CD14-positive monocyte (primary cell): Measurements from ENCODE around the gene HSPA14. TPM values are rescaled to one million over a fixed set of nuclear protein-coding genes. Genes with fewer than 3 reads are reported as not detected.
"Not testable (repeated sequence)": the region's sequence is repeated elsewhere in the genome, so short reads cannot be mapped to it uniquely, and the experiment has no call there.

Experiments
- DNase-seq, 3 donors: peaks; one replicate each; pipeline ENCODE4 v3.0.0-alpha.2; 2011 to 2022
- H2AFZ ChIP-seq: 2 replicates; pipeline ENCODE4 v1.6.0; 2012; ENCODE audit warnings: mild to moderate bottlenecking, low read depth, low read length, inconsistent platforms; ENCODE audit not compliant: insufficient read depth, poor library complexity, severe bottlenecking
- H3K27ac ChIP-seq, 2 donors: 1 replicate in 1 of 2; 2 replicates in 1 of 2; pipeline ENCODE4 v1.5.1; 2012 to 2013; ENCODE audit warnings: low read length in 2 of 2, control low read depth in 1 of 2, inconsistent platforms in 1 of 2, low read depth in 1 of 2, mild to moderate bottlenecking in 1 of 2
- H3K27me3 ChIP-seq, 2 donors: one replicate each; pipeline versions ENCODE4 v1.6.0 to v1.6.1; 2011 to 2013; ENCODE audit warnings: low read length in 2 of 2; ENCODE audit not compliant: control insufficient read depth in 2 of 2, insufficient read depth in 2 of 2
- H3K36me3 ChIP-seq, 2 donors: replicated peaks in 1 of 2; 1 replicate in 1 of 2; 2 replicates in 1 of 2; pipeline versions ENCODE4 v1.5.1 to v1.6.1; 2012 to 2013; ENCODE audit warnings: low read length in 2 of 2, control low read depth in 1 of 2, inconsistent platforms in 1 of 2, mild to moderate bottlenecking in 1 of 2; ENCODE audit not compliant: insufficient read depth in 2 of 2, control insufficient read depth in 1 of 2
- H3K4me1 ChIP-seq, 2 donors: 1 replicate in 1 of 2; 2 replicates in 1 of 2; pipeline versions ENCODE4 v1.5.1 to v1.6.1; 2012 to 2013; ENCODE audit warnings: low read length in 2 of 2, control low read depth in 1 of 2, inconsistent platforms in 1 of 2, mild to moderate bottlenecking in 1 of 2, moderate library complexity in 1 of 2; ENCODE audit not compliant: insufficient read depth in 2 of 2, control insufficient read depth in 1 of 2
- H3K4me2 ChIP-seq: replicated peaks from 2 replicates; pipeline ENCODE3; 2012; ENCODE audit warnings: low read length, moderate library complexity, mild to moderate bottlenecking; ENCODE audit not compliant: poor library complexity, severe bottlenecking; ENCODE audit errors: extremely low read depth
- H3K4me3 ChIP-seq, 3 experiments: fragments of 200-600 bp in 1 of 3; sonication (generic) in 1 of 3; replicated peaks in 1 of 3; 1 replicate in 2 of 3; 2 replicates in 1 of 3; pipeline ENCODE4 v1.5.1; 2011 to 2013; ENCODE audit warnings: low read length in 3 of 3, mild to moderate bottlenecking in 3 of 3, control low read depth in 2 of 3, low read depth in 2 of 3, inconsistent platforms in 1 of 3, moderate library complexity in 1 of 3
- H3K79me2 ChIP-seq: 2 replicates; pipeline ENCODE4 v1.6.0; 2012; ENCODE audit warnings: mild to moderate bottlenecking, control low read depth, inconsistent platforms, low read length, moderate library complexity; ENCODE audit not compliant: insufficient read depth
- H3K9ac ChIP-seq: 2 replicates; pipeline ENCODE4 v1.6.0; 2017; ENCODE audit warnings: low read length, mild to moderate bottlenecking; ENCODE audit not compliant: insufficient read depth, poor library complexity, severe bottlenecking
- H3K9me3 ChIP-seq, 2 donors: replicated peaks in 1 of 2; 1 replicate in 1 of 2; 2 replicates in 1 of 2; pipeline versions ENCODE4 v1.5.1 to v1.6.1; 2012 to 2013; ENCODE audit warnings: low read length in 2 of 2, control low read depth in 1 of 2; ENCODE audit not compliant: control insufficient read depth in 1 of 2, insufficient read depth in 1 of 2
- H4K20me1 ChIP-seq: 2 replicates; pipeline ENCODE4 v1.6.0; 2012; ENCODE audit warnings: mild to moderate bottlenecking, low read length, control low read depth, moderate library complexity; ENCODE audit not compliant: insufficient read depth
- H3K27ac Mint-ChIP-seq, 7 donors: one replicate each; pipeline ENCODE4 v1.8.0; 2020; ENCODE audit warnings: mild to moderate bottlenecking in 7 of 7, mixed read lengths in 7 of 7, moderate library complexity in 6 of 7, inconsistent platforms in 2 of 7
- H3K27me3 Mint-ChIP-seq, 3 donors: one replicate each; pipeline ENCODE4 v1.8.0; 2021 to 2022; ENCODE audit warnings: low read depth in 3 of 3, mild to moderate bottlenecking in 3 of 3, mixed read lengths in 3 of 3, moderate library complexity in 3 of 3, inconsistent platforms in 1 of 3
- H3K36me3 Mint-ChIP-seq, 2 donors: one replicate each; pipeline ENCODE4 v1.8.0; 2020; ENCODE audit warnings: mixed read lengths in 2 of 2, inconsistent platforms in 1 of 2, mild to moderate bottlenecking in 1 of 2
- H3K4me1 Mint-ChIP-seq: one replicate; pipeline ENCODE4 v1.8.0; 2020; ENCODE audit warnings: mild to moderate bottlenecking, mixed read lengths
- H3K4me3 Mint-ChIP-seq, 2 donors: one replicate each; pipeline ENCODE4 v1.8.0; 2020; ENCODE audit warnings: mild to moderate bottlenecking in 2 of 2, mixed read lengths in 2 of 2, moderate library complexity in 1 of 2
- H3K9me3 Mint-ChIP-seq, 7 donors: one replicate each; pipeline ENCODE4 v1.8.0; 2020 to 2022; ENCODE audit warnings: mixed read lengths in 7 of 7, mild to moderate bottlenecking in 6 of 7, moderate library complexity in 6 of 7, inconsistent platforms in 2 of 7
- WGBS: methylation state at CpG from one replicate; pipeline ENCODE4 v1.1.5; 2013; ENCODE audit warnings: missing lambda C conversion rate; ENCODE audit not compliant: insufficient coverage; 5-methylcytosine and 5-hydroxymethylcytosine counted together
- intact Hi-C, 2 donors: fragments of 100-400 bp; cut with micrococcal nuclease; formaldehyde crosslinking; loops; one replicate each; pipeline versions ENCODE4 v1.15.0 to v1.15.1; 2023
- polyA plus RNA-seq, 3 donors: library from polyadenylated mRNA; depleted of rRNA in 1 of 3; unstranded in 2 of 3; stranded (reverse) in 1 of 3; fragments of 300-500 nt in 2 of 3; fragments of >200 nt in 1 of 3; fragmentation: Illumina TruSeq in 2 of 3; gene quantifications; 1 replicate in 2 of 3; 2 replicates in 1 of 3; pipeline ENCODE4 v1.2.3, GENCODE V29; 2012 to 2021
- TF ChIP-seq, protein P1 (sequence below): fragments of 200-600 bp; IDR thresholded peaks from one replicate; pipeline ENCODE4 v1.8.0; 2022; ENCODE audit warnings: antibody characterized with exemption, mild to moderate bottlenecking

Gene HSPA14
- polyA plus RNA-seq, 3 donors, result 10.4 to 19.3 (median 15.4) TPM

DNA sequence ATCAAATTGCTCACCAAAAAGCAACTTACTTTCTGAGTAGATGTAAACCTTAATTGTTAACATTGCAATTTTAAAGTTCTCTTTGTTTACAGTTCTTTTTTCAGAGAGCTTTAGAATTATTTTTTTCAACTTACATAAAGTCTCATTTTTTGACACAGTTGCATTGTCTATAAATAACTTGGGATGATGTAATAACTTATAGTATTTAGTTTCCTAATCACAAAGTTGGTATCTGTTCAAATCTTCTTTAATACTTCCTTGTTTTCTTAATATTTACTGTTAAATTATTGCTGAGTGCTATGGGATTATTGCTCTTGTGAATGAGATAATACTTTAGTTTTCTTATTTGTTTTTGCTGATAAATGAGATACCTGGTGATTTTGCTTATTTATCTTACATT, 21.7 kb downstream of the HSPA14 start:
- Histone ChIP-seq H3K4me1 (peaks cover 7 to 24% of the 10 kb centered on the region in 2 donors), H3K79me2 (no peaks in the 10 kb centered on the region)
- H3K27ac Mint-ChIP-seq, result peak overlapping the region in 2 of 7 donors; percentile 57 to 84

DNA sequence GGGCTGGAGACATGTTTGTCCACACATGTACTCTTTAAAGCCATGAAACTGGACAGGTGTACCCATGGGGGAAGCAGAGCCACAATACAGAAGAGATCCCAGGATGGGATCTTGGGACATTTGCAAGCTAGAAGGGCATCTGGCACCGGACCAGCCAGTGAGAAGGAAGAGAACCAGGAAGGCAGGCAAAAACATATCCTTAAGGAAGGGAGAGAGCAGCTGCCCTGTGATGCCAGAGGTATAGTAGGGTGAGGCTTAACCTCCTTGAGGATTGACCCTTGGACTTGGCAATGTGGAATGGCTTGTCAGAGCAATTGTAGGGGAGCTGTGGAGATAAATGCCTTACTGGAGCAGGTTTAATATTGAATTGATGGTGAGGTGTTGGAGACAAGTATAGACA, 22.7 kb downstream of the HSPA14 start:
- H2AFZ ChIP-seq, result no peak overlapping the region
- H3K27ac ChIP-seq, result peak overlapping the region in 1 of 2 donors; percentile 64
- Mint-ChIP-seq H3K27ac (peak overlapping the region in 4 of 7 donors; percentile 10 to 84 (median 41)), H3K9me3 (no peaks in the 10 kb centered on the region), H3K36me3 (peaks cover 37 to 50% of the 10 kb centered on the region in 2 donors), H3K4me1 (peaks cover 23% of the 10 kb centered on the region), H3K4me3 (no peak overlapping the region), H3K27me3 (peaks cover 0 to 3% (median 0%) of the 10 kb centered on the region in 3 donors)
- H3K9ac ChIP-seq, result no peak overlapping the region
- TF ChIP-seq, protein P1, sequence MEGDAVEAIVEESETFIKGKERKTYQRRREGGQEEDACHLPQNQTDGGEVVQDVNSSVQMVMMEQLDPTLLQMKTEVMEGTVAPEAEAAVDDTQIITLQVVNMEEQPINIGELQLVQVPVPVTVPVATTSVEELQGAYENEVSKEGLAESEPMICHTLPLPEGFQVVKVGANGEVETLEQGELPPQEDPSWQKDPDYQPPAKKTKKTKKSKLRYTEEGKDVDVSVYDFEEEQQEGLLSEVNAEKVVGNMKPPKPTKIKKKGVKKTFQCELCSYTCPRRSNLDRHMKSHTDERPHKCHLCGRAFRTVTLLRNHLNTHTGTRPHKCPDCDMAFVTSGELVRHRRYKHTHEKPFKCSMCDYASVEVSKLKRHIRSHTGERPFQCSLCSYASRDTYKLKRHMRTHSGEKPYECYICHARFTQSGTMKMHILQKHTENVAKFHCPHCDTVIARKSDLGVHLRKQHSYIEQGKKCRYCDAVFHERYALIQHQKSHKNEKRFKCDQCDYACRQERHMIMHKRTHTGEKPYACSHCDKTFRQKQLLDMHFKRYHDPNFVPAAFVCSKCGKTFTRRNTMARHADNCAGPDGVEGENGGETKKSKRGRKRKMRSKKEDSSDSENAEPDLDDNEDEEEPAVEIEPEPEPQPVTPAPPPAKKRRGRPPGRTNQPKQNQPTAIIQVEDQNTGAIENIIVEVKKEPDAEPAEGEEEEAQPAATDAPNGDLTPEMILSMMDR, result no peak
- H3K4me2 ChIP-seq, result no peak overlapping the region
- no peak overlapping the region for H3K4me3 ChIP-seq
- H3K27me3 ChIP-seq, result no peaks in the 10 kb centered on the region
- no peaks in the 10 kb centered on the region for H3K9me3 ChIP-seq
- DNase-seq, result no peak
- no peaks in the 10 kb centered on the region for H4K20me1 ChIP-seq
- 100% methylated on average over 1 of the region's 1 CpG for WGBS
- intact Hi-C loops, result no loop called here
- no peaks in the 10 kb centered on the region for H3K79me2 ChIP-seq
- peaks cover 7 to 24% of the 10 kb centered on the region in 2 donors for H3K4me1 ChIP-seq
- peaks cover 21 to 35% of the 10 kb centered on the region in 2 donors for H3K36me3 ChIP-seq

More for the DNA sequence above, 21.7 kb downstream of the HSPA14 start:
- Histone ChIP-seq H2AFZ (no peak overlapping the region), H3K27ac (peak overlapping the region in 1 of 2 donors; percentile 64), H3K4me2 (no peak overlapping the region), H3K9me3 (no peaks in the 10 kb centered on the region), H4K20me1 (no peaks in the 10 kb centered on the region), H3K9ac (no peak overlapping the region), H3K27me3 (no peaks in the 10 kb centered on the region), H3K4me3 (no peak overlapping the region), H3K36me3 (peaks cover 27 to 42% of the 10 kb centered on the region in 2 donors)
- Mint-ChIP-seq H3K4me3 (no peak overlapping the region), H3K36me3 (peaks cover 40 to 52% of the 10 kb centered on the region in 2 donors), H3K4me1 (peaks cover 23% of the 10 kb centered on the region), H3K9me3 (no peaks in the 10 kb centered on the region), H3K27me3 (peaks cover 0 to 3% (median 0%) of the 10 kb centered on the region in 3 donors)
- peak in 1 of 3 donors; percentile 13 for DNase-seq
- TF ChIP-seq, protein P1, result no peak
- intact Hi-C loops, result no loop called here

DNA sequence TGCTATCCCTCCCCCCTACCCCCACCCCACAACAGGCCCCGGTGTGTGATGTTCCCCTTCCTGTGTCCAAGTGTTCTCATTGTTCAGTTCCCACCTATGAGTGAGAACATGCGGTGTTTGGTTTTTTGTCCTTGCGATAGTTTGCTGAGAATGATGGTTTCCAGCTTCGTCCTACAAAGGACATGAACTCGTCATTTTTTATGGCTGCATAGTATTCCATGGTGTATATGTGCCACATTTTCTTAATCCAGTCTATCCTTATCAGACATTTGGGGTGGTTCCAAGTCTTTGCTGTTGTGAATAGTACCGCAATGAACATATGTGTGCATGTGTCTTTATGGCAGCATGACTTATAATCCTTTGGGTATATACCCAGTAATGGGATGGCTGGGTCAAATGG, 26.4 kb downstream of the HSPA14 start:
- H3K9me3 ChIP-seq, H3K27ac ChIP-seq, H3K4me3 Mint-ChIP-seq, H4K20me1 ChIP-seq, H2AFZ ChIP-seq, H3K79me2 ChIP-seq, H3K27me3 ChIP-seq, H3K9me3 Mint-ChIP-seq, intact Hi-C loops, H3K27me3 Mint-ChIP-seq, H3K4me3 ChIP-seq, H3K9ac ChIP-seq, DNase-seq, H3K27ac Mint-ChIP-seq, H3K4me2 ChIP-seq: not testable (repeated sequence)
- Mint-ChIP-seq H3K4me1 (peaks cover 11% of the 10 kb centered on the region), H3K36me3 (peaks cover 36 to 53% of the 10 kb centered on the region in 2 donors)
- peaks cover 5 to 11% of the 10 kb centered on the region in 2 donors for H3K4me1 ChIP-seq
- WGBS, result no CpG with 5 or more reads among the region's 6 CpGs
- H3K36me3 ChIP-seq, result peaks cover 27 to 50% of the 10 kb centered on the region in 2 donors
